GM18519 (cell line): ENCODE measurements around the gene CREB3L1.
"Not testable (repeated sequence)": the region's sequence is repeated elsewhere in the genome, so short reads cannot be mapped to it uniquely, and the experiment has no call there.

Source experiments
- ATAC-seq: cut with Tn5 transposase; IDR thresholded peaks from one replicate; pipeline ENCODE4 v1.9.1; 2021; ENCODE audit warnings: mild to moderate bottlenecking, moderate library complexity; ENCODE audit not compliant: unreplicated experiment, low FRiP score

Gene CREB3L1

GRCh38 chr11:46294365-46295309, 17.2 kb downstream of the CREB3L1 start:
- no peak for ATAC-seq

DNA sequence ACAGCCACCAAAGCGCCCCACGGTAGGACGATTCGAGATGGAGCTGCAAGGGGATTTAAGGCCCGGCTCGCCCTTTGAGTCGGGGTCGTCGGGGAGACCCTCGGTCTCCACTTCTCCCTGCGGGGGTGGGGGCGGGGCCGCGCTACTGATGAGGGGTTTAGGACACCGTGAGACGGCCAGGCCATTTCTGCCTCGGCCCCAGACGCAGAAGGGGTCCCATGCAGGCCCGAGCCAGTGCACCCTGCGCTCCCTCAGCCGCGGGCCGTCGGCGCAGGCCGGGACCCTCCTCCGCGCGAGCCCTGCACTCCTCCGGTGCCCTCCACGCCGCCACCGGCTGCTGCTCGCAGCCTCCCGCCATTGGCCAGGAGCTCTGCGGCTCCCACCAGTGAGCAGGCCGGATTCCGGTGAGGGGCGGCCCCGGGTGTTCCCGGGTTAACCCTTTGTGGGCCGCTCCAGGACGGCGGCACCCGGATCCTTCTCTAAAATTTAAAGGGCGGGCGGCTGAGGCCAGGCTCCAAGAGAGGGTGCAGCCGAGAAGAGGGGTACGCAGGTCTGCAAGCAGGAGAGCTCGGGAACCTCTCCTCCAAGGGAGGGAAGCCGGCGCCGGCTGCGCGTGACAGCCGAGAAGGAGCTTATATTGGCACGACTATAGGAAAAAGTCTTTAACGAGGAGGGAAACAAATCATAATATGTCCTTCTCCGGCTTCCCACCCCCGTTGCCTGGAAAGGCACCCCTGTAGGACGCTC, 18.0 kb downstream of the CREB3L1 start:
- no peak for ATAC-seq

DNA sequence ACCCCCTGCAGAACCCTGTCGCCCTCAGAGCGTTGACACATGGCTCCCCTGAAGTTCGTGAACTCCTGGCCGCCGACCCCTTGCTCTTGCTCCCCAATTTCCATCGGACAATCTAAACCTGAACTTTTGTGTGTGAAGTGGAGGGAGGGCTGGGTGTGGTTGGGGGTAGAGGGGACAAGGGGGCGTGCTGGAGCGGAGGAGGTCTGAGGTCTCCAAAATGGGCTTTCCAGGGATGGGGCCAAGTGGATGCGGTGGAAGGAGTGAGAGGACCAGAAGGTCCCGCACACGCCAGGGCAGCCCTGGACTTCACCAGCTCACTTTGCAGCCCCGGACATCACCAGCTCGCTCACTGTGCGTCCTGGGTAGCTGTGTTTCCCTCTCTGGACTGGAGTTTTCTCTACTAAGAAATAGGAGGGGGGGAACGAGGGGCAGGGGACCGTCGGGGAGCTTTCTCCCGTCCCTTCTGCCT, 18.6 kb downstream of the CREB3L1 start:
- ATAC-seq, result no peak

- ATAC-seq, result no peak
Measured at GRCh38 chr11:46296528-46297448, 19.3 kb downstream of the CREB3L1 start.

DNA sequence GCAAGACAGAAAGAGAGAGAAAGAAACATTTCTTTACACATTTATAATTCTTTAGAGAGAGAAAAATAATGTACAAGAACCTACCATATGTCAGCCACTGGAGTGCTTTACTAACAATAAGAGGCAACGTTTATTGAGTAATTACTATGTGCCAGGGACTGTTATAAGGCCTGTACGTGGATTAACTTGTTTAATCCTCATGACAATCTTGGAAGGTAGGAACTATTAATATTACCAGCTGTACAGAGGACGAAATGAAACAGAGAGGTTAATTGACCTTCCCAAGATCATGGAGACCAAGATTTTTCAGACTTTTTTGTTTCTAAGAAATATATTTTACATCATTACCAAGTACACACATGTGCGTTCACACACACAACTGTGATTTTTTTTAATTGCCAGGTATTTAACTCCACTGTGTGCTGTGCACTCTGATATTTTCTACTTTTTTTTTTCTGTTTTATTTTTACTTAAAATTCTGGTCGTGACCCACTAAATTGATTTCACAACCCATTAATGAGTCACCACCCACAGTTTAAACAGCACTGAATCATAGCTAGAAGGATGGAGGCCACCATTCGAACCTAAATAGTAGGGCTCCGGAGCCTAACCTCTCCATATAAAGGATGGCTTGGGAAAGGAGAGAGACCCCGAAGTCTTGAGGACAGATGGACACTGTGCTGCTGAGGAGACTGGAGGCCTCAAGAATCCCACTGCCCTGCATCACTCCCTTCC, 21.4 kb downstream of the CREB3L1 start:
- ATAC-seq, result no peak

GRCh38 chr11:46299451-46299961, 22.0 kb downstream of the CREB3L1 start:
- no peak for ATAC-seq

DNA sequence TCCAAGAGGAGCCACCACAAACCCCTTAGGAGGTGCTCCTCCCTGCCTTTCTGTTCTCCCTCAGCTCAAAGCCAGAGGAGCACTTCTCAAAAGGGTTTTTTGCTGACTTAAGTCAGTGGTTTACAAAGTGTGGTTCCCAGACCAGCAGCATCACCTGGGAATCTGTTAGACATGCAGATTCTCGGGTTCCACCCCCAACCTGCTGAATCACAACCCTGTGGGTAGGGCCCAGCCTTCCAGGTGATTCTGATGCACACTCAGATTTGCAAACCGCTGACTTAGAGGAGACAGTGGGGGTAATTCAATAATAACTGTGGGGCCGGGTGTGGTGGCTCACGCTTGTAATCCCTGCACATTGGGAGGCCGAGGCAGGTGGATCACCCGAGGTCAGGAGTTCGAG, 22.8 kb downstream of the CREB3L1 start:
- no peak for ATAC-seq

DNA sequence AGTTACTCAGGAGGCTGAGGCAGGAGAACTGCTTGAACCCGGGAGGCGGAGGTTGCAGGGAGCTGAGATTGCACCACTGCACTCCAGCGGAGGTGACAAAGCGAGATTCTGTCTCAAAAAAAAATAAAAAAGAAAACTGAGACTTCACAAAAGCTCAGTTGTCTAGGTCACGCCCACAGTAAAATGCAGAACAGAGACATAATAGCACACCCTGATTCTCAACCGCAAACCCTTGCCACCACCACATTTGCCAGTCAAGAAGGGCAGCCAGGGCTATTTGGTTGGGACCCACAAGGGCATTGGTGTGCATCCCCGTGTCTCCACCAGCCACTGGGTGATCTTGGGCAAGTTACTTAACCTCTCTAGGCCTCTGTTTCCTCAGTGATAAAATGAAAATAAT, 25.4 kb downstream of the CREB3L1 start:
- ATAC-seq, result peak; percentile 59

DNA sequence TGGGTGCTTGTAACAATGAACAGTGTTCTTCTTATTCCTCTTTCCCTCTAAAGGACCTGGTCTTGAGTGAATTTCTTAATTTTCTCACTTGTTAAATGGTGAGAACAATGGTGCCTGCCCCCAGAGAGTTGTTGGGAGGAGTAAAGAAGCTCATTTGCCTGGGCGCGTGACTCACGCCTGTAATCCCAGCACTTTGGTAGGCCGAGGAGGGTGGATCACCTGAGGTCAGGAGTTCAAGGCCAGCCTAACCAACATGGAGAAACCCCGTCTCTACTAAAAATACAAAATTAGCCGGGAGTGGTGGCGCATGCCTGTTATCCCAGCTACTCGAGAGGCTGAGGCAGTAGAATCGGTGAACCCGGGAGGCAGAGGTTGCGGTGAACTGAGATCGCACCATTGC, 26.6 kb downstream of the CREB3L1 start:
- not testable (repeated sequence) for ATAC-seq

GRCh38 chr11:46304605-46305179, 27.2 kb downstream of the CREB3L1 start:
- no peak for ATAC-seq

GRCh38 chr11:46305295-46305694, 27.8 kb downstream of the CREB3L1 start:
- ATAC-seq, result no peak

GRCh38 chr11:46306296-46306853, 28.9 kb downstream of the CREB3L1 start:
- ATAC-seq, result no peak

- ATAC-seq, result no peak
Measured at GRCh38 chr11:46307369-46307768, 29.9 kb downstream of the CREB3L1 start.

DNA sequence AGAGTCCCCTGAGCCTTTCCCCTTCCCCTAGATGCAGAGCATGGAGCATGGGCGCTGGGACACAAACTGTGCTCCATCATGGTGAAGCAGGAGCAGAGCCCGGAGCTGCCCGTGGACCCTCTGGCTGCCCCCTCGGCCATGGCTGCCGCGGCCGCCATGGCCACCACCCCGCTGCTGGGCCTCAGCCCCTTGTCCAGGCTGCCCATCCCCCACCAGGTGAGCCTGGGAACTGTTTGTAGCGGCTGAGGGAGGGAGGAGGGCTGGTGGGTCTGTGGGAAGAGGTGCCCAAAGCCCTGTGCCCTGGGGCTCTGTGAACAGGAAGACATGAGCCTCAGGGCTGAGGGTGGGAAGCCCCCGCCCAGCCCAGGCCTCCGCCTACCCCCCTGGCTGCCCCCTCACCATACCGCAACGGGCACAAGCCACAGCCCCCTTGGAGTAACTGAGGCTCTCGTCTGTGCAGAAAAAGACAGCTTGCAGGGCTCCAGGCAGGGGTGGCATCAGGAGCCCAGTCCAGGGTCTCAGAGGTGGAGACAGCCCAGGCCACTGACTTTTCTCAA, 30.4 kb downstream of the CREB3L1 start:
- no peak for ATAC-seq

DNA sequence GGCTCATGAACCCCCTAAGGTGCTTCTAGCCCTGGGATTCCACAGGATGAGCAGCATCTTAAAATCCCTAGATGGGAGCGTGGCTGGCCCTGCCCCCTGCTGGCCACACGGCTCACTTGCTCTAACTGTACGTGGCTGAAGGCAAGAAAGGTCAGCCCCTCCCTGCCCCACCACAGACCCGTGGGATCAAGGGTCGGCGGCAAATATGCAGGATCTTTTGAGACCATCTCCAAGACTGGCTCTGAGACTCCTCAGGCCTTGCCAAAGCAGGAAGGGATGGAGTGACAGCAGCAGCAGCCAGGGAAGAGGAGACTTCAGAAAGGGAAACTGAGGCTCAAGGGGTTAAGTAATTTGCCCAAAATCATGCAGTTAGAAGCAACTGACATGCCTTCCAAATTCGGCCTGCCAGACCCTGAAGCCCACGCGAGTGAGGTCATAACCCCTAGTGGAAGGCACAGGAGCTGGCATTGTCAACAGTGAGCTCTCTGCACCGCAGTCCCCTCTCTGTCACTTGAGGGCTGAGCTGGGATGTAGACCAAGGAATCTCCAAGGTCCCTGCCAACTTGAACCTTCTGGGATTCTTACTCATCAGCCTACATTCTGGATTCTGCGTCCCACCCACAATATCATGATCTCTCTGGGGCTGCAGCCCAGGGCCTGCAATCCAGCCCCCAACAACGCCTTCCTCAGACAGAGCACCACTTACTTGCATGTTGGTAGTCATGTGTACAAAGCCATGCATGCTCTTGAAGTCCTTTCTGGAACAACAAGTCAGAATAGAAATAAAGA, 31.4 kb downstream of the CREB3L1 start:
- no peak for ATAC-seq

GRCh38 chr11:46309814-46310259, 32.4 kb downstream of the CREB3L1 start:
- ATAC-seq, result no peak

- ATAC-seq, result no peak
Measured at GRCh38 chr11:46315033-46315738, 37.7 kb downstream of the CREB3L1 start.
